Measurements from ENCODE around the gene LUZP1. TPM values are rescaled to one million over a fixed set of nuclear protein-coding genes. Genes with fewer than 3 reads are reported as not detected.

LUZP1 gene
- total and polyA plus RNA-seq, 2 donors (not counting 1 experiment from before 2014, with no cell fraction given) = 18.8 to 27.2 TPM

DNA sequence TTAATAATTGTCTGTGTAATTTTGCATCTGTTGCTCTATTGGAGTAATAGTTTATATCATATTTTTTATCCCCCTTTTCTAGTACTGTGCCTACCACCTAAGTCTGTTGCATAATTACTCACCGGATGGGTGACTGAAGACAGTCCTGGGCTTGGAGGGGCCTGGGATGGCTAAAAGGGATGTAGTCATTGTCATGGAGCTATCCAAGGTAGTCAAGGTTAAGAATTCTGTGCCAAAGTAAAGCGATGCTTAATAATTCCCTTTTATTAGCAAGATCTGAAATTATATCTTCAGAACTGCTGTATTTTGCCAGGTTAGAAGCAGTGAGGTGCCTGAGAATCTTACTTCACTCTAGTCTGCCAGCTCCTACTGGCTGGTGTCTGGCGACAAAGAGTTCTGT is 87.8 kb downstream of the LUZP1 start:
- H3K36me3 ChIP-seq (ENCODE audit: control insufficient read depth, insufficient read depth, low read length) = peaks cover 31% of the 10 kb centered on the region
- H2AFZ ChIP-seq (ENCODE audit: low read length) = no peak overlapping the region
- TF ChIP-seq EZH2 (IDR thresholded peaks at IDR 0.05; ENCODE audit: low read length, missing control alignments) = no peak
- TF ChIP-seq, protein P1, sequence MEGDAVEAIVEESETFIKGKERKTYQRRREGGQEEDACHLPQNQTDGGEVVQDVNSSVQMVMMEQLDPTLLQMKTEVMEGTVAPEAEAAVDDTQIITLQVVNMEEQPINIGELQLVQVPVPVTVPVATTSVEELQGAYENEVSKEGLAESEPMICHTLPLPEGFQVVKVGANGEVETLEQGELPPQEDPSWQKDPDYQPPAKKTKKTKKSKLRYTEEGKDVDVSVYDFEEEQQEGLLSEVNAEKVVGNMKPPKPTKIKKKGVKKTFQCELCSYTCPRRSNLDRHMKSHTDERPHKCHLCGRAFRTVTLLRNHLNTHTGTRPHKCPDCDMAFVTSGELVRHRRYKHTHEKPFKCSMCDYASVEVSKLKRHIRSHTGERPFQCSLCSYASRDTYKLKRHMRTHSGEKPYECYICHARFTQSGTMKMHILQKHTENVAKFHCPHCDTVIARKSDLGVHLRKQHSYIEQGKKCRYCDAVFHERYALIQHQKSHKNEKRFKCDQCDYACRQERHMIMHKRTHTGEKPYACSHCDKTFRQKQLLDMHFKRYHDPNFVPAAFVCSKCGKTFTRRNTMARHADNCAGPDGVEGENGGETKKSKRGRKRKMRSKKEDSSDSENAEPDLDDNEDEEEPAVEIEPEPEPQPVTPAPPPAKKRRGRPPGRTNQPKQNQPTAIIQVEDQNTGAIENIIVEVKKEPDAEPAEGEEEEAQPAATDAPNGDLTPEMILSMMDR (conservative IDR thresholded peaks at IDR 0.05 in 1 of 2, IDR thresholded peaks at IDR 0.05 in 1 of 2; ENCODE audit: low read depth in 1 of 2, low read length in 2 of 2) = no peak
- H3K27ac ChIP-seq (ENCODE audit: insufficient read depth, low read length) = no peak overlapping the region
- no peak for DNase-seq (ENCODE audit: low read depth in 2 of 2)
- H3K27me3 ChIP-seq (ENCODE audit: control insufficient read depth, insufficient read depth, low read length) = no peaks in the 10 kb centered on the region
- H4K20me1 ChIP-seq (ENCODE audit: control insufficient read depth, extremely low read depth, insufficient read depth, low read length) = no peaks in the 10 kb centered on the region
- H3K79me2 ChIP-seq (ENCODE audit: control insufficient read depth, insufficient read depth, low read length) = no peaks in the 10 kb centered on the region
- no peak overlapping the region for H3K9ac ChIP-seq (ENCODE audit: insufficient read depth, low read length)
- H3K4me2 ChIP-seq (ENCODE audit: extremely low read depth, insufficient read depth, low read length) = no peak overlapping the region
- H3K4me3 ChIP-seq (replicated peaks in 1 of 4; ENCODE audit: control extremely low read depth in 1 of 4, insufficient read depth in 1 of 4, low read depth in 3 of 4, low read length in 4 of 4) = no peak overlapping the region
- H3K4me1 ChIP-seq (ENCODE audit: control insufficient read depth, extremely low read depth, insufficient read depth, low read length) = no peaks in the 10 kb centered on the region
- no peaks in the 10 kb centered on the region for H3K9me3 ChIP-seq (ENCODE audit: control insufficient read depth, insufficient read depth, low read depth, low read length)

DNA sequence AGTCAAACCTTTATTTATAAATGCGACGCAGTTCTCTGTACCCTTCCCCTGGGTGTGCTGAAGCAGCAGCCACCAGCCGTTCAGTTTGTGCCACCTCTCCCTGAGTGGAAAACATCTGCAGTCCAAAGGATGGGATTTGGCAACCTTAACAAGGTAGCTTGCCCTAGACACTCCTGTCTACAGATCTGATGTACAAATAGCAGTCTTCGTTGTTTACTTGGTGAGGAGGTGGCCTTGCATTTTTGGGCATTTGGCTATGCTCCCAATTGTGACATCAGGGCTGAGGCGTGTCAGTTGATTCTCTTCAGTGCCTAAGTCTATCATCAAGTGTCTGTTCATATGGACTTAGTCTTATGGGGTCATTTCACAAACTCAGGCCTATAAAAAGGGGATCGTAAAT is 89.6 kb downstream of the LUZP1 start:
- DNase-seq (ENCODE audit: low read depth in 2 of 2) = no peak
- Histone ChIP-seq H3K36me3 (ENCODE audit: control insufficient read depth, insufficient read depth, low read length) (peaks cover 27% of the 10 kb centered on the region), H3K27ac (ENCODE audit: insufficient read depth, low read length) (no peak overlapping the region), H3K9ac (ENCODE audit: insufficient read depth, low read length) (no peak overlapping the region), H3K79me2 (ENCODE audit: control insufficient read depth, insufficient read depth, low read length) (no peaks in the 10 kb centered on the region), H3K9me3 (ENCODE audit: control insufficient read depth, insufficient read depth, low read depth, low read length) (no peaks in the 10 kb centered on the region), H3K4me2 (ENCODE audit: extremely low read depth, insufficient read depth, low read length) (no peak overlapping the region), H4K20me1 (ENCODE audit: control insufficient read depth, extremely low read depth, insufficient read depth, low read length) (no peaks in the 10 kb centered on the region), H3K4me3 (replicated peaks in 1 of 4; ENCODE audit: control extremely low read depth in 1 of 4, insufficient read depth in 1 of 4, low read depth in 3 of 4, low read length in 4 of 4) (no peak overlapping the region), H2AFZ (ENCODE audit: low read length) (no peak overlapping the region), H3K27me3 (ENCODE audit: control insufficient read depth, insufficient read depth, low read length) (no peaks in the 10 kb centered on the region), H3K4me1 (ENCODE audit: control insufficient read depth, extremely low read depth, insufficient read depth, low read length) (no peaks in the 10 kb centered on the region)
- TF ChIP-seq, protein P1 (conservative IDR thresholded peaks at IDR 0.05 in 1 of 2, IDR thresholded peaks at IDR 0.05 in 1 of 2; ENCODE audit: low read depth in 1 of 2, low read length in 2 of 2) = no peak
- TF ChIP-seq EZH2 (IDR thresholded peaks at IDR 0.05; ENCODE audit: low read length, missing control alignments) = no peak

DNA sequence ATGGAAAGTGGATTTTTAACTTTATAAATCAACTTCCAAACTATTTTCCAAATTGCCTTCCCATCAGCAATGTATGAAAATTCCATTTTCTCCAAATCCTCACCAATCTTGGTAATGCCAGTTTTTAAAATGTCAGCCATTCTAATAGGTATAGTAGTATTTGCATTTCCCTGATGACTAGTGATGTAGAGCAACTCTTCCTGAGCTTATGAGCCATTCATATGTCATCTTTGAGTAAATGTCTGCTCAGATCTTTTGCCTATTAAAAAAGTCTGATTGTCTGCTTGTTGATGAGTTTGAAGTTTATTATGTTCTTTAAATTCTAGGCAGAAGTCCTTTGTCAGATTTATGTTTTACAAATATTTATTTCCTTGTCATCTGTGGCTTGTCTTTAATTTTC is 94.6 kb downstream of the LUZP1 start:
- Histone ChIP-seq H3K4me2 (ENCODE audit: extremely low read depth, insufficient read depth, low read length) (no peak overlapping the region), H3K4me1 (ENCODE audit: control insufficient read depth, extremely low read depth, insufficient read depth, low read length) (no peaks in the 10 kb centered on the region), H4K20me1 (ENCODE audit: control insufficient read depth, extremely low read depth, insufficient read depth, low read length) (no peaks in the 10 kb centered on the region), H3K4me3 (replicated peaks in 1 of 4; ENCODE audit: control extremely low read depth in 1 of 4, insufficient read depth in 1 of 4, low read depth in 3 of 4, low read length in 4 of 4) (no peak overlapping the region), H3K27me3 (ENCODE audit: control insufficient read depth, insufficient read depth, low read length) (no peaks in the 10 kb centered on the region), H3K9me3 (ENCODE audit: control insufficient read depth, insufficient read depth, low read depth, low read length) (no peaks in the 10 kb centered on the region), H3K36me3 (ENCODE audit: control insufficient read depth, insufficient read depth, low read length) (peaks cover 7% of the 10 kb centered on the region), H3K9ac (ENCODE audit: insufficient read depth, low read length) (no peak overlapping the region), H2AFZ (ENCODE audit: low read length) (no peak overlapping the region), H3K79me2 (ENCODE audit: control insufficient read depth, insufficient read depth, low read length) (no peaks in the 10 kb centered on the region), H3K27ac (ENCODE audit: insufficient read depth, low read length) (no peak overlapping the region)
- DNase-seq (ENCODE audit: low read depth in 2 of 2) = no peak
- TF ChIP-seq EZH2 (IDR thresholded peaks at IDR 0.05; ENCODE audit: low read length, missing control alignments) = no peak
- TF ChIP-seq, protein P1 (conservative IDR thresholded peaks at IDR 0.05 in 1 of 2, IDR thresholded peaks at IDR 0.05 in 1 of 2; ENCODE audit: low read depth in 1 of 2, low read length in 2 of 2) = no peak

All from fibroblast of lung (primary cell).